CD4-positive, alpha-beta memory T cell (primary cell): ENCODE results near the gene GABRA4. TPM values are rescaled to one million over a fixed set of nuclear protein-coding genes. Genes with fewer than 3 reads are reported as not detected.

Experiments used
- CTCF ChIA-PET: fragments of 350-600 bp; sonication (Branson Sonifier 250); formaldehyde crosslinking; loops from one replicate; lab custom pipeline; 2021; ENCODE audit warnings: inconsistent platforms; ENCODE audit not compliant: partially characterized antibody; lab: Charles Lee
- POLR2A ChIA-PET: fragments of 350-600 bp; sonication (Branson Sonifier 250); formaldehyde crosslinking; loops from one replicate; lab custom pipeline; 2021; ENCODE audit not compliant: partially characterized antibody; lab: Charles Lee
- DNase-seq, 5 donors: peaks; one replicate each; pipeline versions ENCODE4 v3.0.0 to v3.0.0-alpha.2; 2020 to 2022; ENCODE audit warnings: mixed read lengths in 1 of 5
- H3K27ac ChIP-seq: one replicate; pipeline ENCODE4 v1.7.0; 2013; ENCODE audit warnings: low read depth, low read length
- H3K27me3 ChIP-seq: 2 replicates; pipeline ENCODE4 v1.7.0; 2013; ENCODE audit warnings: mild to moderate bottlenecking, low read length, moderate library complexity; ENCODE audit not compliant: insufficient read depth
- H3K36me3 ChIP-seq: 2 replicates; pipeline ENCODE4 v1.7.0; 2013; ENCODE audit warnings: mild to moderate bottlenecking, low read length, moderate library complexity; ENCODE audit not compliant: insufficient read depth
- H3K4me1 ChIP-seq: 2 replicates; pipeline ENCODE4 v1.7.0; 2013; ENCODE audit warnings: mild to moderate bottlenecking, low read length, moderate library complexity; ENCODE audit not compliant: insufficient read depth
- H3K4me3 ChIP-seq, 2 donors: one replicate each; pipeline ENCODE4 v1.7.0; 2013; ENCODE audit warnings: low read length in 2 of 2, mild to moderate bottlenecking in 1 of 2
- H3K9me3 ChIP-seq, 2 donors: one replicate each; pipeline ENCODE4 v1.7.0; 2013; ENCODE audit warnings: low read length in 2 of 2, control low read depth in 1 of 2; ENCODE audit not compliant: control insufficient read depth in 1 of 2
- H3K27ac Mint-ChIP-seq, 7 donors: one replicate each; pipeline ENCODE4 v1.8.0; 2020 to 2021; ENCODE audit warnings: mixed read lengths in 7 of 7, mild to moderate bottlenecking in 6 of 7, inconsistent platforms in 3 of 7, moderate library complexity in 3 of 7
- H3K27me3 Mint-ChIP-seq, 2 donors: one replicate each; pipeline ENCODE4 v1.8.0; 2020 to 2021; ENCODE audit warnings: mixed read lengths in 2 of 2
- H3K36me3 Mint-ChIP-seq, 2 donors: one replicate each; pipeline ENCODE4 v1.8.0; 2020 to 2021; ENCODE audit warnings: mixed read lengths in 2 of 2, inconsistent platforms in 1 of 2, mild to moderate bottlenecking in 1 of 2
- H3K4me1 Mint-ChIP-seq, 4 donors: one replicate each; pipeline ENCODE4 v1.8.0; 2020 to 2021; ENCODE audit warnings: mixed read lengths in 4 of 4, mild to moderate bottlenecking in 1 of 4
- H3K4me3 Mint-ChIP-seq, 8 donors: one replicate each; pipeline ENCODE4 v1.8.0; 2020 to 2021; ENCODE audit warnings: mixed read lengths in 8 of 8, mild to moderate bottlenecking in 7 of 8, moderate library complexity in 6 of 8, inconsistent platforms in 3 of 8
- H3K9me3 Mint-ChIP-seq, 8 donors: one replicate each; pipeline ENCODE4 v1.8.0; 2020 to 2021; ENCODE audit warnings: mixed read lengths in 8 of 8, mild to moderate bottlenecking in 5 of 8, inconsistent platforms in 3 of 8, moderate library complexity in 1 of 8
- intact Hi-C: fragments of 100-400 bp; cut with micrococcal nuclease; formaldehyde crosslinking; loops from one replicate; pipeline ENCODE4 v1.15.1; 2023
- polyA plus RNA-seq, 2 donors: library from polyadenylated mRNA; unstranded; fragments of 300-500 nt; fragmentation: Illumina TruSeq; gene quantifications; one replicate each; pipeline ENCODE4 v1.2.3, GENCODE V29; 2021
- total RNA-seq, 2 experiments: library from RNA; stranded (reverse); gene quantifications; one replicate each; pipeline ENCODE4 v1.2.3, GENCODE V29; 2021

The GABRA4 gene
- total RNA-seq (not detected), polyA plus RNA-seq (not detected)

DNA sequence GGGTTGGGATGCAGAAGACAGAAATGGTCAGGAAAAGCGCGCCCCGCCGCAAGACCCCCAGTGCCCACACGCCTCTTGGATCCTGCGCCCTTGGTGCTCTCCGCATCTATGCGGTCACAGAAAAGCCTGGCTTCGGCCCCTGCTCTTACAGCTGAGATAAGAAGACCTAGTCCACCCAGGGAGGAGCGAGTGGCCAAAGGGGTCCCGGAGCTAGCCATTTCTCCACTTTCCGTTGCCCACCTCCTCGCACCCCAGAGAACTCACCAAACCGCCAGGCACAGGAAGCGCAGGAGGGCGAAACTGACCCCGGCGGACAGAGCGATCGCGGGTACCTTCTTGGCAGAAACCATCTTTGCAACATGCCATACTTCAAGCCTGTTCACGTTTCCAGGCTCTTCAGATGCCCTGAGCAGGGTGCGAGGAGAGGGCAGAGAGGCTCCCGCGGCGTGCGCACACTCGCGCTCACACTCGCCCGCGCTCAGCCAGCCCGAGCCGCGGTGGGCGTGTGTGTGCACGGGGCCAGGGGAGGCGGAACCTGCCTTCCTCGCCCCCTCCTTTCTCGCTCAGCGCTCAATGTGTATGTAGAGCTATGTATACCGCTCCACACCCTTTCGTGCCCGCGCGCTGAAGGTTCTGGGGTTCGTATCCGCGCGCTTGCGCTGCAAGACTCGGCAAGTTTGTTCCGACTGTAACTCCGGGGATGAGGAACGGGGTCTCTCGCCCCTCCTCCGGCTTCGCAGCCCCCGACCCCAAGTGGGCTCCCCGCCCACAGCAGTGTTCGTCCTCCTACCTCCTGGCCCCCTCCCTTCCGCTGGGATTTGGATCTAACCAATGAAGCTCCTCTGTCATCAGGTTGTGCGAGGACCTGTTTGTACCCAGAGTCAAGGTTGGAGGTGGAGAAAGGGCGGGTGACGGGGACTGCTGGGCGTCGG, at the start of gene GABRA4:
Gene GABRA4, minus strand, starts transcription at position 507 of the 932 bp plus-strand sequence. Its CDS starts 157 bp downstream, at position 350.
- Histone ChIP-seq H3K4me1 (peaks cover 5% of the 10 kb centered on the region), H3K27ac (no peak within 1 kb of the TSS), H3K9me3 (no peaks in the 10 kb centered on the region), H3K4me3 (no peak within 1 kb of the TSS), H3K36me3 (no peaks in the 10 kb centered on the region), H3K27me3 (peaks cover 9% of the 10 kb centered on the region)
- Mint-ChIP-seq H3K27ac (no peak within 1 kb of the TSS), H3K4me1 (peaks cover 12 to 28% (median 18%) of the 10 kb centered on the region in 4 donors), H3K9me3 (peaks cover 0 to 4% (median 0%) of the 10 kb centered on the region in 8 donors), H3K36me3 (no peaks in the 10 kb centered on the region), H3K27me3 (peaks cover 33 to 36% of the 10 kb centered on the region in 2 donors), H3K4me3 (peak within 1 kb of the TSS; percentile 49 to 84 (median 72))
- CTCF ChIA-PET: interaction anchor here (0.6 kb wide), 1 partner anchor 179 kb away, joined by 3 read pairs; no protein-coding TSS in a partner anchor
- POLR2A ChIA-PET: no interaction called here
- no peak for DNase-seq
- intact Hi-C loops: no loop called here

GRCh38 chr4:47040828-47041227, 47.4 kb upstream of the GABRA4 start:
- H3K4me1 Mint-ChIP-seq: no peaks in the 10 kb centered on the region
- ChIA-PET POLR2A (no interaction called here), CTCF (no interaction called here)

DNA sequence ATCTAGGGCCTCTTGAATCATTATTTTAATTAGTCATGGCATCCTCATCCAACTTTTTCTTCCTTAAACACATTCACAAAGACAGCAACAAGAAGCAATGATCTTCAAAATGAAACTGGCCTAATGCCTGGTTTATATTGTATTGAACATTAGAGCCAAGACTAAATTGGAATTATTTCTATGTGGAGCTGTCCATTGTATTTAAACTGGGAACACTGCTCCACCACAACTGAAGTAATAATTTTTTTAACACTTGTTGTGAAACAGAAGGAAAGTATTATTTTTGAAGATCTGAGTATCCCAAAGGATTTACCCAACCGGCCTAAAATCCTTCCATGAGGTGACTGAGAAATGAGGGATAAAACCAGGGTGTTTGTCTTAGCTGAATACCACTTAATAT, 44.9 kb upstream of the GABRA4 start:
- no peak overlapping the region for H3K4me3 ChIP-seq
- H3K4me1 ChIP-seq: no peaks in the 10 kb centered on the region
- ChIA-PET CTCF (no interaction called here), POLR2A (no interaction called here)
- intact Hi-C loops: no loop called here
- H3K36me3 ChIP-seq: no peaks in the 10 kb centered on the region
- H3K27me3 ChIP-seq: peaks cover 4% of the 10 kb centered on the region
- H3K27ac ChIP-seq: no peak overlapping the region
- Mint-ChIP-seq H3K36me3 (no peaks in the 10 kb centered on the region), H3K9me3 (no peaks in the 10 kb centered on the region), H3K27me3 (peaks cover 4 to 7% of the 10 kb centered on the region in 2 donors), H3K27ac (no peak overlapping the region), H3K4me1 (no peaks in the 10 kb centered on the region), H3K4me3 (no peak overlapping the region)
- H3K9me3 ChIP-seq: no peaks in the 10 kb centered on the region
- DNase-seq: no peak

More at GRCh38 chr4:47040828-47041227, 47.4 kb upstream of the GABRA4 start:
- H3K27ac Mint-ChIP-seq: no peak overlapping the region
- H3K36me3 ChIP-seq: no peaks in the 10 kb centered on the region
- H3K9me3 Mint-ChIP-seq: no peaks in the 10 kb centered on the region
- no peaks in the 10 kb centered on the region for H3K4me1 ChIP-seq
- H3K9me3 ChIP-seq: no peaks in the 10 kb centered on the region
- no peaks in the 10 kb centered on the region for H3K27me3 ChIP-seq
- no peaks in the 10 kb centered on the region for H3K36me3 Mint-ChIP-seq
- no peak for DNase-seq
- H3K4me3 ChIP-seq: no peak overlapping the region
- H3K27ac ChIP-seq: no peak overlapping the region
- intact Hi-C loops: no loop called here
- peaks cover 2 to 4% of the 10 kb centered on the region in 2 donors for H3K27me3 Mint-ChIP-seq
- no peak overlapping the region for H3K4me3 Mint-ChIP-seq

DNA sequence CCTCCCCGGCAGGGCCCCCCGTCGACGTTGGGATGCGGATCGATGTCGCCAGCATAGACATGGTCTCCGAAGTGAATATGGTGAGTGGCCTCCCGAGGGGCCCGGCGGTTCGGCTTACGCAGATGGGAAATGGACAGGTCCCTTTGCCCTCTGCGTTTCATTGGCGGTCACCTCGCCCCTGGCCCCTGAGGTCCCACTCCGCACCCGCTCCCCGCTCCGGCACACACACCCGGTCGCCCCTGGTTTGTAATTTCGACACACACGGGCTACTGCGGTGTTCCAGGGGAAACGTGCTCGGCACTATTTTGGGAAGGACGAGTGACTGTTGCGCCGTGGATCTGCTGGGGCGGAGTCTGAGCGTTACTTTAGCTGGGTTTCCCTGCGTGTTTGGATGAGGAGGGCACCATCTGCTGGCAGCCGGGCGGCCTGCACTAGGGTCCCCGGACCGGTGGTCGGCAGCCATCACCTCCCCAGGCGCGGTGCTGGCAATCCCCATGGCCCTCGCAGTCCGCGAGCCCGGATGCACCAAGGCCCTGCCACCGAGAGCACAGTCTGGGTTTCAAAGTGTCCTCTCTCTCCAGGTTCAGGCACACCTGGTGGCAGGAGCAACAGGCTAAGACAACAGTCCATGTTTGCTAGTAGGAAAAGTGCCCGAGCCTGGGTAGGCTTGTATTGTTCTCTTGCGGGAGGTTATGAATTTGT, 39.2 kb upstream of the GABRA4 start:
- peaks cover 27 to 29% of the 10 kb centered on the region in 2 donors for H3K27me3 Mint-ChIP-seq

GRCh38 chr4:47031751-47032404, 38.5 kb upstream of the GABRA4 start:
- peak in 1 of 5 donors; percentile 9 for DNase-seq
- Histone ChIP-seq H3K36me3 (no peaks in the 10 kb centered on the region), H3K27ac (no peak overlapping the region), H3K4me1 (peaks cover 22% of the 10 kb centered on the region), H3K4me3 (peak overlapping the region; percentile 23 to 29), H3K27me3 (peaks cover 28% of the 10 kb centered on the region), H3K9me3 (no peaks in the 10 kb centered on the region)
- H3K36me3 Mint-ChIP-seq: peaks cover 0 to 4% of the 10 kb centered on the region in 2 donors
- ChIA-PET CTCF (interaction anchor here (1.5 kb wide), 1 partner anchor 187 kb away, joined by 3 read pairs; no protein-coding TSS in a partner anchor), POLR2A (no interaction called here)
- H3K4me3 Mint-ChIP-seq: peak overlapping the region; percentile 71 to 92 (median 78)
- H3K27ac Mint-ChIP-seq: peak overlapping the region in 1 of 7 donors; percentile 51
- peaks cover 12 to 22% (median 17%) of the 10 kb centered on the region in 4 donors for H3K4me1 Mint-ChIP-seq
- no peaks in the 10 kb centered on the region for H3K9me3 Mint-ChIP-seq
- H3K27me3 Mint-ChIP-seq: peaks cover 27 to 29% of the 10 kb centered on the region in 2 donors
- intact Hi-C loops: loop anchor here (5.0 kb wide), 1 partner anchor 185 kb away; no protein-coding TSS in a partner anchor

More for the DNA sequence above, 39.2 kb upstream of the GABRA4 start:
- intact Hi-C loops: loop anchor here (5.0 kb wide), 1 partner anchor 185 kb away; no protein-coding TSS in a partner anchor
- H3K9me3 Mint-ChIP-seq: no peaks in the 10 kb centered on the region
- CTCF ChIA-PET: interaction anchor here (1.5 kb wide), 1 partner anchor 188 kb away, joined by 3 read pairs; no protein-coding TSS in a partner anchor
- DNase-seq: peak in 3 of 5 donors; percentile 13 to 38 (median 37)
- Histone ChIP-seq H3K27me3 (peaks cover 28% of the 10 kb centered on the region), H3K9me3 (no peaks in the 10 kb centered on the region), H3K4me1 (peaks cover 22% of the 10 kb centered on the region), H3K4me3 (peak overlapping the region; percentile 23 to 29), H3K36me3 (no peaks in the 10 kb centered on the region), H3K27ac (no peak overlapping the region)
- H3K36me3 Mint-ChIP-seq: peaks cover 0 to 4% of the 10 kb centered on the region in 2 donors
- peak overlapping the region; percentile 71 to 92 (median 78) for H3K4me3 Mint-ChIP-seq
- POLR2A ChIA-PET: no interaction called here
- H3K4me1 Mint-ChIP-seq: peaks cover 12 to 22% (median 17%) of the 10 kb centered on the region in 4 donors
- no peak overlapping the region for H3K27ac Mint-ChIP-seq

DNA sequence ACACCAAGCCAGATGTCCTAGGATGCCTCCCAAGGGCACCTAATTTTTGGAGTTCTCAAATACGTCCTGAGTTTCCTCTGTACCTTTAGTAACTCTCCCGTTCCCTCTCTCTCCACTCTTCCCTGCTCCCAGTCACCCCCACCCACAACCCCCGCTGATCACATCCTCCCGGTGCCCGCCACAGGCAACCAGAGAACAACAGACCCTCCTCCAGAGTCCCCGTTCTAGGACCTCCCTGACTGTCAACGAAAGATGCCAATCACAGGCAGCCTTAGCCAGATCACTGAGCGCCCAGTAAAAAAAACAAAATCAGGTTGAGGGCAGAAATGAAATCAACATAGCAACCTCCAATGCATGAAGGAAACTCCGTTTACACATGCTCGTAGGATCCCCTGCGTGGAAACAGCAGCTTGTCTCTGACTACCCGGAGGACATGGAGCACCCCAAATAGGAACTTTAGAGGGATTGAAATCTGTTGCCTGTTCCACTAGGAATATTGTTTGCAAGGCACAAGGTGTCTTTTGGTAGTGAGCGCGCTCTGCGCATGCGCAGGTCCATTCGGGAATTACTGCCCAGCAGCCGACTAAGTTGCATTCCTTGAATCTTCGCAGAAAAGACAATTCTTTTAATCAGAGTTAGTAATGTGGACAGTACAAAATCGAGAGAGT, 37.8 kb upstream of the GABRA4 start, which contains the start of gene GABRB1:
Gene GABRB1, plus strand, starts transcription at position 557 of the 668 bp plus-strand sequence.
- Histone ChIP-seq H3K4me3 (peak within 1 kb of the TSS; percentile 23 to 29), H3K27me3 (peaks cover 28% of the 10 kb centered on the region), H3K9me3 (no peaks in the 10 kb centered on the region), H3K4me1 (peaks cover 22% of the 10 kb centered on the region), H3K36me3 (no peaks in the 10 kb centered on the region), H3K27ac (no peak within 1 kb of the TSS)
- ChIA-PET CTCF (no interaction called here), POLR2A (no interaction called here)
- DNase-seq: peak in 2 of 5 donors; percentile 15 to 20
- Mint-ChIP-seq H3K9me3 (no peaks in the 10 kb centered on the region), H3K4me1 (peaks cover 12 to 22% (median 17%) of the 10 kb centered on the region in 4 donors), H3K4me3 (peak within 1 kb of the TSS; percentile 71 to 92 (median 78)), H3K36me3 (peaks cover 0 to 4% of the 10 kb centered on the region in 2 donors), H3K27me3 (peaks cover 27 to 29% of the 10 kb centered on the region in 2 donors), H3K27ac (peak within 1 kb of the TSS in 2 of 7 donors; percentile 51 to 62)
- intact Hi-C loops: loop anchor here (5.0 kb wide), 1 partner anchor 184 kb away; no protein-coding TSS in a partner anchor
